ENCODE data around the gene ENO1.

GRCh38 chr1:8915446-8915845 lies 37.0 kb upstream of the ENO1 start:
- no peak for TF ChIP-seq CTCF (IDR thresholded peaks at IDR 0.05)
- TF ChIP-seq POLR2AphosphoS5 (IDR thresholded peaks at IDR 0.05): no peak

Data from stomach (tissue), 4 donors.